ENCODE data around the gene PACRG.

Gene PACRG

DNA sequence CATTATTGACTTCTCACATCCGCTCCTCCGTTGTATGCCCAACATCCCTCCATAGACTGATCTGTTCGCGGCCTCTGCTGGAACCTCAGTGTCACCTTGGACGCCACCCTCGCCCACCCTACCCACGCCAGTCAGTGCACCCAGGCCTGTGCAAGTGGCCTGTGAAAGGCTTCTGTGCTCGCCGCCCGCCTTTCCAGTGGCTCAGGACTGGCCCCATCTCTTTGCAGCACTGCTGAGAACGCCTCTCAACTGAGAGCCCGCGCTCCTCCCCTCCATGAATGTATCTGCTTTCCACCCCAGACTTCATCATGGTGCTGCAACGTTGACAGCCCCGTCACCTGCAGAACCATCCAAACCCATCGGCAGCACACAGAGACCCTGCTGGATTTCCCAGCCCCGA lies 459.4 kb downstream of the PACRG start:
- ATAC-seq (replicated peaks) (no peak), DNase-seq (no peak)
- H3K27ac Mint-ChIP-seq = no peak overlapping the region
- H3K4me3 Mint-ChIP-seq = no peak overlapping the region
- peaks cover 0 to 1% of the 10 kb centered on the region in 2 donors for H3K9me3 Mint-ChIP-seq
- H3K27me3 Mint-ChIP-seq = peaks cover 0 to 22% of the 10 kb centered on the region in 2 donors
- H3K4me1 Mint-ChIP-seq = peaks cover 0 to 1% of the 10 kb centered on the region in 2 donors
- no peaks in the 10 kb centered on the region for H3K36me3 Mint-ChIP-seq

DNA sequence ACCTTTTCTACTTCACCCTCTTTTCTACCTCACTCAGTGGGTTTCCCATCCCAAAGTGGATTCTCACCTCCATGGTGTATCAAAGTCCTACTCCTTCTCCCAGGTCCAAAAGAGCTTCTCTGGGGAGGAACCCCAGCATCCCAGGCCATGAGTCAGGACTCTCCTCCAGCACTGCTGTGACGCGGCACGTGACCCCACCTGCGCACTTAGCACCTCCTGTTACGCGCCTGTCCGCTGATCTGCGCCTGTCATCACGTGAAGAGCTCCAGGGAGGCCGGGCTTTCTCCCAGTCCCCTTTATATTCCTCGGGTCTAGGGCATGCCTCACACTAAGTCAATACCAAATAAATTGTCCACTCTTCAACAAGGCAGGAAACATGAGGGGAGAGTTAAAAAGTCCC lies 459.8 kb downstream of the PACRG start:
- H3K27me3 Mint-ChIP-seq = peaks cover 0 to 22% of the 10 kb centered on the region in 2 donors
- no peak overlapping the region for H3K4me3 Mint-ChIP-seq
- no peak overlapping the region for H3K27ac Mint-ChIP-seq
- DNase-seq = no peak
- peaks cover 0 to 1% of the 10 kb centered on the region in 2 donors for H3K9me3 Mint-ChIP-seq
- no peak for ATAC-seq (replicated peaks)
- no peaks in the 10 kb centered on the region for H3K36me3 Mint-ChIP-seq
- H3K4me1 Mint-ChIP-seq = peaks cover 0 to 1% of the 10 kb centered on the region in 2 donors

DNA sequence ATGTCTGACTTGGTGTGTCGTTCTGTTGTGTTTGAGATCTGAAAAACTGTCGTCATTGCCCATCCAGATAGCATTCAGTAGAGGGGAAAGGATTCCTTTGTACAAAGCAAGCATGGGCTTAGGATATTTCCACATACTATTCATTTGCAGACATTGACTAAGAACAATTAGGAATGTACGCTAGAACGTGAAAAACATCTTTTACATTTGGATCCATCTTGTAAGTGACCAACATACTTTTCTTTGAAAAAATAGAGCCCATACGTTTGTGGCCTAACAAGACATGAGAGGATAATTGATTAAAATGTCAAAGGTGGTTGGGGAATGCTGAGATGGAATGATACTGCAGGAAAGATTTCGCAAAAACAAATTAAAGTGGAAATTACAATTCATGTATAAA lies 461.0 kb downstream of the PACRG start:
- no peak for DNase-seq
- no peak overlapping the region for H3K4me3 Mint-ChIP-seq
- H3K36me3 Mint-ChIP-seq = no peaks in the 10 kb centered on the region

DNA sequence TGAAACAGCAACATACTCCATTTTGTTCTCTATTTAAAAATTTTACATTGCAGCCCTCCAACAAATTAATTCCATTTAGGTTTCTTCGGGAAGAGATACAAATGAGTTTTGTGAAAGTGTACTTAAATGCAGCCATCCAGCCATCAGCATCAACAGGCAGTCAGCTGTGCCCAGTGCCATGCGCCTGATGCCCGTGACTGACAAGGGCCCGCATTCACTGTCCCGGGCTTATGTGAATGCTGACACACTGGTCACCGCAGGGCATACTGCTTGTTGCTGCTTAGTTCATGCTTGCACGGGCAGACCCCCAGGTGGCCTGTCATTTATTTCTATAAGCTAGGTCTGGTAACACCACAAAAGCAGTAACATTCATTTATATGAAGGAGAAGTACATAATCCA lies 461.8 kb downstream of the PACRG start:
- no peak for ATAC-seq (replicated peaks)
- peaks cover 0 to 1% of the 10 kb centered on the region in 2 donors for H3K4me1 Mint-ChIP-seq
- DNase-seq = no peak
- no peak overlapping the region for H3K4me3 Mint-ChIP-seq
- H3K27ac Mint-ChIP-seq = no peak overlapping the region
- H3K9me3 Mint-ChIP-seq = peaks cover 0 to 1% of the 10 kb centered on the region in 2 donors
- peaks cover 0 to 20% of the 10 kb centered on the region in 2 donors for H3K27me3 Mint-ChIP-seq
- H3K36me3 Mint-ChIP-seq = no peaks in the 10 kb centered on the region

More for the DNA sequence above, 461.0 kb downstream of the PACRG start:
- H3K9me3 Mint-ChIP-seq = peaks cover 0 to 1% of the 10 kb centered on the region in 2 donors
- peaks cover 0 to 16% of the 10 kb centered on the region in 2 donors for H3K27me3 Mint-ChIP-seq
- H3K27ac Mint-ChIP-seq = no peak overlapping the region
- no peak for ATAC-seq (replicated peaks)
- H3K4me1 Mint-ChIP-seq = peaks cover 0 to 1% of the 10 kb centered on the region in 2 donors

DNA sequence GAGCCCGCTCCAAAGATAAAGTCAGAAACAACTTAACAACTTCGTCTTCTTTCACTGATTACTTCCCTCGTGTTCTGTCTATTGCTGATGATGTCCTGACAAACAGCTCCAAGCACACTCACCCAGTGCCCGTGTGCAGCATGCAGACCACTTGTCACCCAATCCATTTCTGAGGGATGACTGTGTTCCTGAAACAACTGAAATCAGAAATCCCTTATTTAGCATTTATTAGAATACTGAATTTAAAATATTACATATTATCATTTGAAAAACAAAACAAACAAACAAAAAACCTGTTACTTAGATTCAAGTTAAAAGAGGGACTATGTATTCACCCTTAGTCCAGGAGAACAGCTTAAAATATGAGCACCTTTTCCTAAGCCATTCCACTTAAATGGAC lies 463.0 kb downstream of the PACRG start:
- H3K27me3 Mint-ChIP-seq = peaks cover 0 to 21% of the 10 kb centered on the region in 2 donors
- H3K27ac Mint-ChIP-seq = no peak overlapping the region
- H3K4me1 Mint-ChIP-seq = peaks cover 0 to 1% of the 10 kb centered on the region in 2 donors
- DNase-seq (no peak), ATAC-seq (replicated peaks) (no peak)
- peaks cover 0 to 1% of the 10 kb centered on the region in 2 donors for H3K9me3 Mint-ChIP-seq
- no peak overlapping the region for H3K4me3 Mint-ChIP-seq
- H3K36me3 Mint-ChIP-seq = no peaks in the 10 kb centered on the region

DNA sequence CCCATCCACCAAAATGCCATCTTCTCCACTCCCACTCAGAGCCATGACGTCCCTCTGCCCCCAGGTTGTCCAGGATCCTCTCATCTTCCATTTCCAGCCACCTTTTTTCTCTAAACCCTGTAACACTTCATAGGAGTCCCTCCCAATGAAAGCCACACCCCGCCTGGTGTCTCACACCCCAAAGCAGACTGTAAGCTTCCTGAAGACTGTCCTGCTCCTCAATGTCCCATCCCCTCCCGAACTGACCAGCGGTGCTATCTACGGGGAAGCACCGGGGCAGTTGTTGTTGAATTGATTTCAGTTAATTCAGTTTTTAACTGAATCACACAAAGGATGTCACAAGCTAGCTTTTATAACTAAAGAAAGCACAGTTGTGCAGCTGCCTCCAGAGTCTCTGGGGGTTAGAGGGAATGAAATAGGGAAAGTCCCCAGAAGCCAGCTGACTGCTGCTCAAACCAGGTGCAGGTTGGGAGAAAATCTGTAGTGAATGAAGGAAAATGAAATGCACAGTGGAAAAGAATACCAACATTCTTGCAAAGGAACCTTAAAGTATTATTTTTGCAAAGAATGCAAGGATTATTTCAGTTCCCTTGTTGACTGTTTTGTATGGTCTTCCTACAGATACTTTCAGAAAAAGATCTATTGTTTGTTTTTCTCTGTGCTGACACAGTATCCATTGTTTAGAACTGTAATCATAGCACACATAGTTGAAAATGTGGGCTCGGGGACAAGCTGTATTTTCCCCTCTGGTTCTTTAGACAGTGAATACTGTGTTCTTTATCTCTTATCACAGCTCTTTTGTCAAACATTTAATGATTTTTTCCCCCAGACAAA lies 464.1 kb downstream of the PACRG start:
- H3K27me3 Mint-ChIP-seq = peaks cover 0 to 20% of the 10 kb centered on the region in 2 donors
- H3K27ac Mint-ChIP-seq = no peak overlapping the region
- peaks cover 0 to 1% of the 10 kb centered on the region in 2 donors for H3K4me1 Mint-ChIP-seq
- ATAC-seq (replicated peaks) = no peak
- H3K36me3 Mint-ChIP-seq = no peaks in the 10 kb centered on the region
- no peak for DNase-seq
- no peaks in the 10 kb centered on the region for H3K9me3 Mint-ChIP-seq
- H3K4me3 Mint-ChIP-seq = no peak overlapping the region

DNA sequence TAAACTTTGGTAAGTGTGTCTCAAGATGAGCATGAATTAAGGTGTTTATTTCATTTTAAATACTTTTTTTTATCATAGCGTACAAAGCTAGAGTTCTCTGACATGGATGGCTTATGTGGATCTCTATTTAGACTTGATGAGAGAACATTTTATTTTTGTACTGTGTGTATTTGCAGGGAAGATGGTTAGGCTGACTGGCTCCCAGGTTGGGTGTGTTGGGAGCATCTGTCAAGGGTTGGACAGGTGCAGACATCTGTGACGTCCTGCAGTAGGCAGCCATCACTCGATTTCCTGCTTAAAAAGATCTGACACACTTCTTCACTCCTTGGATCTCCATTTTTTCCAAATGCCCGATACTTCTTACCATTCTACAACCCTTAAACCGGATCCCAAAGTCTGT lies 464.8 kb downstream of the PACRG start:
- Mint-ChIP-seq H3K9me3 (no peaks in the 10 kb centered on the region), H3K36me3 (no peaks in the 10 kb centered on the region), H3K27me3 (peaks cover 0 to 16% of the 10 kb centered on the region in 2 donors), H3K27ac (no peak overlapping the region), H3K4me1 (peaks cover 0 to 1% of the 10 kb centered on the region in 2 donors), H3K4me3 (no peak overlapping the region)
- ATAC-seq (replicated peaks) = no peak
- no peak for DNase-seq

DNA sequence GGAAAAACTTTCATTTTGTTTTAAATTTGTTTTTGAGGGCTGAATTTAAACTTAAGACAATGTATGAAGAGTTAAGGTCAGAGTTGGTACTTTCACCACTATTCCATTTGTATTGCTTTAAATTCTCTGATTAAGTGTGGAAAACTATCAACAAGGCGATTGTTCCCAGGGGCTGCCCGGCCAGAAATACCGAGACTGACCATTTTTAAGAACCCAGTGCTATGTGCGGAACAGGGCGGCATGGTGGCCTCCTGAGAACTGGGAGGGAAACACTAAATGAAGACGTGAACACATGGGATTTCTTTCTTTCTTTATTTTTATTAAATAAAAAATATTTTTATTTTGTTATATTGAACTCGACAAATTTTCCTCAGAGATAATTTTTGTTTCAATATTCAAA lies 465.6 kb downstream of the PACRG start:
- ATAC-seq (replicated peaks) (no peak), DNase-seq (no peak)
- Mint-ChIP-seq H3K27me3 (peaks cover 0 to 14% of the 10 kb centered on the region in 2 donors), H3K36me3 (no peaks in the 10 kb centered on the region), H3K4me3 (no peak overlapping the region), H3K9me3 (no peaks in the 10 kb centered on the region), H3K4me1 (peaks cover 0 to 1% of the 10 kb centered on the region in 2 donors), H3K27ac (no peak overlapping the region)

DNA sequence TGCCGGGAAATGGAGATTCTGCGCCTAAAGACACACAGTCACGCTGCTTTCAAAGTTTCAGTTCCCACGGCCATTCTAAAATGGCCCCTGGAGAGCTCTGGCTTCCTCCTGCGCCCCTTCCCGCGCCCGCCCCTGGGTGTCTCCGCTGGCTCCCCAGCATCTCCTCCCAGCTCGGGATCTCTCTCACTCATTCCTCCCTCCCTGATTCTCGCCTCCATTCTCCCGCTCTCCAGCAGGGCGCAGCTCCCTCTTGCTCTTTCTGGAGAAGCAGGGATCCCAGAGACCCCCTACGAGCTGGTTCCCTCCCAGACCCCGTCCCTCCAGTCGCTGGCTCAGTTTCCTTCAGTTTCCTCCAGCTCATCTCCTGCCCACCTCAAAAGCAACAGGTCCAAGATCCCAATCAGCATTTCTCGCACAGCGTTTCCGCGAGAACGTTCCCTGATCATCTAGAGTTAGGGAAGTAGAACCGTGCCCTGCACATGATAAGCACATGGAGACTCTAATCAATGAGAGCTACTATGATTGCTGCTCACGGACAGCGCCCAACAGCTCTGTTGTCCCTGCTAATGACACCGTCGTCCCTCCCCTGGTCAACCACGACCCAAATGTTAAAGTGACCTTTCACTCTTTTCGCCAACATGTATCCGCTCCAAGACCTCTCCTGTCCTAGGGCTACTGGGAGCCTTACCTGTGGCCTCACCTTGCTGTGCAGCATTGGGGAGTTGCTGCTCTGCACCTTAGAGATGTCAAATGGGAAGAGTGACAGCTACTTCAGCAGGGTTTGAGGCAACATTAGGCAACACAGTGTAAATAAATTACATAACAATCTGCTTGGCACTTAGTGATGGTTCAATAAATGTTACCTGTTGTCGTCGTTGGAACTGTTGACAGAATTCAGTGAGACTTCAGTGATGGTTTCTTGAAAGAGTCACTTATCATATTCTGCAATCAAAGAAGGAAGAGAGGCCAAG lies 468.2 kb downstream of the PACRG start:
- peaks cover 0 to 14% of the 10 kb centered on the region in 2 donors for H3K27me3 Mint-ChIP-seq
- ATAC-seq (replicated peaks) (no peak), DNase-seq (no peak)
- no peak overlapping the region for H3K4me3 Mint-ChIP-seq
- no peaks in the 10 kb centered on the region for H3K4me1 Mint-ChIP-seq
- no peaks in the 10 kb centered on the region for H3K9me3 Mint-ChIP-seq
- H3K36me3 Mint-ChIP-seq = no peaks in the 10 kb centered on the region
- no peak overlapping the region for H3K27ac Mint-ChIP-seq

DNA sequence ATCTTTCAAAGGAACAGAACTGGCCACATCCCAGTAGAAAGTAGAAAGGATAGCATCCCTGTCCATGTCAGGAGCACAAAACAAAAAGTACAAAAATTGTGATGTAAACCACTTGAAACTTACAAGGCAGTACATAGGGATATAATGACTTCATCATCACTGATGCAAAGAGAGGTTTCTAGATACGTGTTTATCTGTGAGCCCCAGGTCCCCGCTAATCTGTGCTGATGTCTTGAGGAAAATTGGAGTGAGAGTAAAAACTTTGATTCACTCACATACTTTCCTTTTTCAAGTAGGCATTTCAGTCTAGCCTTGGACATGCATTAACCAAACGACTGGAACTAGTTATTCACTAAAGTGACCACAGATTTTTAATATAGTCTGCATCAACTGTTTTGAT lies 470.1 kb downstream of the PACRG start:
- no peak for ATAC-seq (replicated peaks)
- no peak overlapping the region for H3K27ac Mint-ChIP-seq
- no peak for DNase-seq
- no peaks in the 10 kb centered on the region for H3K36me3 Mint-ChIP-seq
- peaks cover 11 to 17% of the 10 kb centered on the region in 2 donors for H3K27me3 Mint-ChIP-seq
- H3K9me3 Mint-ChIP-seq = no peaks in the 10 kb centered on the region
- no peak overlapping the region for H3K4me3 Mint-ChIP-seq
- H3K4me1 Mint-ChIP-seq = no peaks in the 10 kb centered on the region

DNA sequence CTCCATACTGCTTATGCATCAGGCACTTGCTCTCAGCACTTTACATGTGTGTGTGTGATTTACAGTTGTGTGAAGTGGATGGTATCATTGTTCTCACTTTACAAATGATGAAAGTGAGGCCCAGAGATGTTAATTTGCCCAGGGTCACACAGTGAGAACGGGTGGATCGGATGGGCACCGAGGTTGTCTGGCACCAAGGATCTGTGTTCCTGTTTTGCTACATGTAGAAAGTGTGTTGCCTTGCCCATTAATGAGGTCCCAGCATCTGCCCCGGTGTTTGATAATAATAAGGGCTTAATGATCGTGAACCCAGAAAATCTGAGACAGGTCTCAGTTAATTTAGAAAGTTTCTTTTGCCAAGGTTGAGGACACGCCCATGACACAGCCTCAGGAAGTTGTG lies 470.6 kb downstream of the PACRG start:
- DNase-seq (no peak), ATAC-seq (replicated peaks) (no peak)
- no peak overlapping the region for H3K4me3 Mint-ChIP-seq

DNA sequence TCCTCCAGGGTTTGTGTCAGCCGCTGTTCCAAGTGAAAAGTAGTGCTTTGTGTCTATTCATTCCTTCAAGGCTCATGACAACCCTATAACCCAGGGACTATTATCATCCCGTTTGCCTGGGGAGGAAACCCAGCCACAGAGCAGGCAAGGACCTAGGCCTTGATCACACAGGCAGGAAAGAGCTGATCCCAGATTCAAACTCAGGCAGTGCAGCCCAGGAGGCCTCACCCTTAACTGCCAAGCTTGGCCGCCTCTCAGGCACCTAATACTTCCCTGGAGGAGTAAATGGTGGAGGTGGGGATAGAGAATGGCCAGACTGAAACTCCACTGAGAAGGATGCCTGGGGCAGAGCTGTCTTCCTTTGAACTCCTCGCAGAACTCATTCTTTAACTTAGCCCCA lies 471.6 kb downstream of the PACRG start:
- no peak overlapping the region for H3K27ac Mint-ChIP-seq
- no peaks in the 10 kb centered on the region for H3K4me1 Mint-ChIP-seq
- H3K9me3 Mint-ChIP-seq = no peaks in the 10 kb centered on the region
- H3K27me3 Mint-ChIP-seq = peaks cover 13% of the 10 kb centered on the region in 2 donors
- ATAC-seq (replicated peaks) (no peak), DNase-seq (no peak)
- H3K36me3 Mint-ChIP-seq = no peaks in the 10 kb centered on the region
- H3K4me3 Mint-ChIP-seq = no peak overlapping the region

More for the DNA sequence above, 470.6 kb downstream of the PACRG start:
- Mint-ChIP-seq H3K27me3 (peaks cover 13 to 17% of the 10 kb centered on the region in 2 donors), H3K36me3 (no peaks in the 10 kb centered on the region), H3K27ac (no peak overlapping the region), H3K9me3 (no peaks in the 10 kb centered on the region), H3K4me1 (no peaks in the 10 kb centered on the region)

DNA sequence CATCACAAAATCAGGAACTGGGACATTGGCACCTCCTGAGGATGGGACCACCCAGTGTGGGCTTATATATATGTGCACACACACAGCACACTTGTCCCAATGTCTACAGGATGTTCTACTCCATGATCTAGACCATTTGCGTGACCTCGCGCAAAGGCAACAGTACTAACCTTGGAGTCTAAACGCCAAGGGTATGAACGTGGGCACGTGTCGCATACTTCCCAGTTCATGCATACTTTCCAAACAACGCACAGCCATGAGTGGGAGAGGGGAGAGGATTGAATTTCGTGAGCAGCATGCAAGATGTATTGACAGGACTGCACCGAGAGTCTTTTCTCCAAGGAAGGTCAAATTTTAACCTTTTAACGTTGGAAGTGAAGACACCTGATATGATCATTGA lies 472.5 kb downstream of the PACRG start:
- Mint-ChIP-seq H3K4me3 (no peak overlapping the region), H3K4me1 (no peaks in the 10 kb centered on the region), H3K9me3 (peaks cover 0 to under 1% of the 10 kb centered on the region in 2 donors), H3K36me3 (no peaks in the 10 kb centered on the region), H3K27me3 (peaks cover 13% of the 10 kb centered on the region in 2 donors), H3K27ac (no peak overlapping the region)
- ATAC-seq (replicated peaks) = no peak
- no peak for DNase-seq

DNA sequence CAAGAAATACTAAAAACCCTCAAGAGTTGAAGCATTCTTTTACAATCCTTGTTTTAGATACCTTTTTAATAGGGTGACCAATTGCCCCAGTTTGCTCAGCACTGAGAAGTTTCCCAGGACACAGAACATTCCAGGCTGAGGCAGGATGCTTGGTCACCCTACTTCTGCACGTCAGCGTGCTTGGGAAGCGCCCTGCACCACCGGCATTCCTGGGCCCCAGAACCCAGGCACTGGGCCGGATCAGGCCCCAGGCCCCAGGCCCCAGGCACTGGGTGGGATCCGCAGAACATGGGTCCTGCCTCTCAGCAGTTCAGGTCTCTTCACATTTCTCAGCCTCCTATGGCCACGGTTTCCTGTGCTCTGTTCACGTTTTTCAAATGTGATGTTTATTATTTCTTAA lies 472.9 kb downstream of the PACRG start:
- H3K9me3 Mint-ChIP-seq = peaks cover 0 to 2% of the 10 kb centered on the region in 2 donors
- H3K27ac Mint-ChIP-seq = no peak overlapping the region
- H3K4me1 Mint-ChIP-seq = no peaks in the 10 kb centered on the region
- H3K27me3 Mint-ChIP-seq = peaks cover 13 to 18% of the 10 kb centered on the region in 2 donors
- no peaks in the 10 kb centered on the region for H3K36me3 Mint-ChIP-seq
- no peak for DNase-seq
- no peak for ATAC-seq (replicated peaks)
- H3K4me3 Mint-ChIP-seq = no peak overlapping the region
